T-helper 17 cell (primary cell): ENCODE measurements around the gene RGCC. TPM values are rescaled to one million over a fixed set of nuclear protein-coding genes. Genes with fewer than 3 reads are reported as not detected.
"Not testable (repeated sequence)": the region's sequence is repeated elsewhere in the genome, so short reads cannot be mapped to it uniquely, and the experiment has no call there.

Experiments used
- ATAC-seq: fragments of 150-1000 bp; cut with Tn5 transposase; 2 replicates; pipeline ENCODE4 v1.10.0; 2021; ENCODE audit warnings: mild to moderate bottlenecking, moderate library complexity
- DNase-seq, 3 donors: peaks; one replicate each; pipeline versions ENCODE4 v3.0.0 to v3.0.0-alpha.2; 2020 to 2021
- H3K9me3 ChIP-seq: one replicate; pipeline ENCODE4 v1.7.0; 2013; ENCODE audit warnings: low read length, mild to moderate bottlenecking; ENCODE audit not compliant: control insufficient read depth, poor library complexity, severe bottlenecking
- H3K27ac Mint-ChIP-seq: one replicate; pipeline ENCODE4 v1.8.0; 2022; ENCODE audit warnings: mild to moderate bottlenecking, moderate library complexity, mixed read lengths
- H3K27me3 Mint-ChIP-seq: one replicate; pipeline ENCODE4 v1.8.0; 2022; ENCODE audit warnings: mixed read lengths
- H3K36me3 Mint-ChIP-seq: one replicate; pipeline ENCODE4 v1.8.0; 2022; ENCODE audit warnings: low read depth, mixed read lengths
- H3K4me1 Mint-ChIP-seq: one replicate; pipeline ENCODE4 v1.8.0; 2022; ENCODE audit warnings: mild to moderate bottlenecking, mixed read lengths
- H3K4me3 Mint-ChIP-seq: one replicate; pipeline ENCODE4 v1.8.0; 2022; ENCODE audit warnings: mild to moderate bottlenecking, moderate library complexity, mixed read lengths
- total RNA-seq, 4 donors: library from RNA in 2 of 4; stranded (reverse) in 2 of 4; gene quantifications; one replicate each; pipeline ENCODE4 v1.2.3 and lab custom pipeline; 2022 to 2026

The RGCC gene, protein sequence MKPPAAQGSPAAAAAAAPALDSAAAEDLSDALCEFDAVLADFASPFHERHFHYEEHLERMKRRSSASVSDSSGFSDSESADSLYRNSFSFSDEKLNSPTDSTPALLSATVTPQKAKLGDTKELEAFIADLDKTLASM
- 100 to 1,000 TPM; 283 to 548 TPM for total RNA-seq
- 86.5 to 455 reads per million in 2 donors for total RNA-seq (lab: John Stamatoyannopoulos, UW)

DNA sequence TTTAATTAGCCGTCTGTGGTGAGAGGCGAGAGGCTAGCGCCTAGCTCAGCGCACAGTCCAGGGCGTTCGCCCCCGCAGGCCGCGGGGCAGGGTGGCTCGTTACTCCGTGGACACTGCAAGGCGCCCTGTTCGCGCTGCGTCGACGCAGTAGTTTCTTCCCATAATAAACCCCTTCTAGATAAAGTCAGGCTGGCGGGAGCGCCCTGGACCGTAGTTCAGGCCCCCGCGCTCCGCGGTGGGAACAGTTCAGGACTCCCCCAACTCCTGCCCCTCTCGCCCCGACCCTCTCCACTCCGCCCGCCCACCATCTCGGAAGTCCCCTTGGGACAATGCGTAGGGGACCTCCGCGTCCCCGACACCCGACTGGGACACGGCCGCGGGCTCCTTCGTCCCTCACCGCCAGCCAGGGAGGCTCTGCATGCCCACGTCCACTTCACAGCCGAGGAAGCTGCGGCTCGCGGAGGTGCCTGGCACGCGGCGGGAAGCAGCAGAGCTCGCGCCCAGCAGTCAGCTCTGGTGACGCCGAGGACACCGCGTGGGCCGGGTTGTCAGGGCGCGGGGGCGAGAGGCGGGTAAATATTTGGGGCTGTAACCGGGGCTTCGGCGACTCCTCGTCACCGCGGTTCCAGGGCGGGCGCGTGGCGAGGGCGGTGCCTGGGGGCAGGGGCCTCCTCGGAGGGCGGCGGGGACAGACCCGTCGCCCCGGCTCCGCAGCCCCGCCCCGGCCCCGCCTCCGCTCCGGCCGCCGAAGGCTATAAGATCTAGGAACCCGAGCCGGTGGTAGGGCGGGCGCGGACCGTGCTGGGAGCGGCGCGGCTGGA is at the start of gene RGCC:
Gene RGCC, plus strand, starts transcription at position 783 of the 821 bp plus-strand sequence. CDS start 158 bp downstream, outside the sequence.
- Mint-ChIP-seq H3K4me3 (peak within 1 kb of the TSS; percentile 96), H3K4me1 (peaks cover 41% of the 10 kb centered on the region)
- peak; percentile 86 for ATAC-seq

DNA sequence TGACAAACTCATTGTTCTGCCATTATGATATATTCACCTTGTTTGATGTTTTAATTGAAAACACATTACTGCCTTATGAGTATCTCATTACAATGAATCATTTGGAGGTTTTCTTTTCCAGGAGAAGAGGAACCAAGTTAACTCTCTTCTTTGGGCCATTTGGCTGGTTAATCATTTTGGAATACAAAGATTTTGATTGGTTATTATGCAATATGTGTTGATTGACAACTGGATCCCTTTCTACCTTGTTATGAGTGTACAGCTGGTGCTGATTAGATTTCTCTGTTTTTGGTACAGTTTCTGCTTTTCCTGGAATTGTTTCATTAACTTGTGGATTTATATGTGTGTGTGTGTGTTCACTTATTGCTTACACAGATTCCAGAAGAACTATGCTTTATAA is 49.2 kb upstream of the RGCC start:
- H3K9me3 ChIP-seq, result no peaks in the 10 kb centered on the region
- no peak for DNase-seq
- ATAC-seq, result no peak
- H3K36me3 Mint-ChIP-seq, result no peaks in the 10 kb centered on the region
- H3K27me3 Mint-ChIP-seq, result no peaks in the 10 kb centered on the region
- peaks cover 5% of the 10 kb centered on the region for H3K4me1 Mint-ChIP-seq
- H3K27ac Mint-ChIP-seq, result peak overlapping the region; percentile 41
- no peak overlapping the region for H3K4me3 Mint-ChIP-seq

More for the DNA sequence above, at the start of gene RGCC:
- Mint-ChIP-seq H3K27me3 (no peaks in the 10 kb centered on the region), H3K27ac (peak within 1 kb of the TSS; percentile 94), H3K36me3 (peaks cover 11% of the 10 kb centered on the region)
- H3K9me3 ChIP-seq, result peaks cover 5% of the 10 kb centered on the region
- peak; percentile 93 to 98 (median 96) for DNase-seq

DNA sequence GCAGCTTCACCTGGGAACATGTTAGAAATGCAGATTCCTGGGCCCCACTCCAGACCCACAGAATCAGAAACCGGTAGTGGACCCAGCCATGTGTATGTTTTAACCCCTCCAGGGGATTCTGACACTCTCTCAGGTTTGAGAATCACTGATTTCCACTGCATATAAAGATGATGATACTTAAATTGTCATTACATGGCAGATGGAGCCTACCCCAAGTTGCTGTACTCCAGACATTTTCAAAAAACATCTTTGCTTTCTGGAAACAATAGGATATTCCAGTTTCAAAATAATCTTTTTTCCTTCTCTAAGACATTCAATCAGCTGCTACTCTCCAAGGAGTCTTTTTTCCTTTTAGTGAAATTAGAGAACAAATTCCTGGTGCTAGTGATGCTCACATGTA is 48.6 kb upstream of the RGCC start:
- Mint-ChIP-seq H3K36me3 (no peaks in the 10 kb centered on the region), H3K27me3 (no peaks in the 10 kb centered on the region), H3K4me1 (peaks cover 5% of the 10 kb centered on the region), H3K4me3 (no peak overlapping the region), H3K27ac (peak overlapping the region; percentile 41)
- no peak for ATAC-seq
- DNase-seq, result no peak
- H3K9me3 ChIP-seq, result no peaks in the 10 kb centered on the region

DNA sequence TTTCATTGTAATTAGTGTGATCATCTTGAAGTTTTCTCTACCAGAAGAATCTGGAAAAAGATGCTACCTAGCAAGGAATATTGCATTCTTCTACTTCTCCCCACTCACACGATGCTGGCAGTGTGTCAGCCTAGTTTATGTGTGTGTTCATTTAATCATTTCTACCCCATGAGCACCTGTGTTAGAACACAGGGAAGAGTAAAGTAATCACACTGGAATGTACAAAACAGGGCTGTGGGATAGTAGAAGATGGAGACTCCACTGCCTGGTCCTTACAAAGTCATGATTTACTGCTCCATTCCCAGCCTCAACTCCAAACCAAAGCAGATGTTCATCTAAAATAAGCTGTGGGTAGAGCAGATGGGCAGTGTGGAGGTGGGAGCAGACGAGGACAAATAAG is 47.7 kb upstream of the RGCC start:
- no peak overlapping the region for H3K27ac Mint-ChIP-seq
- no peak for ATAC-seq
- H3K4me1 Mint-ChIP-seq, result peaks cover 3% of the 10 kb centered on the region
- no peaks in the 10 kb centered on the region for H3K9me3 ChIP-seq
- no peaks in the 10 kb centered on the region for H3K27me3 Mint-ChIP-seq
- H3K4me3 Mint-ChIP-seq, result no peak overlapping the region
- no peaks in the 10 kb centered on the region for H3K36me3 Mint-ChIP-seq
- DNase-seq, result no peak

DNA sequence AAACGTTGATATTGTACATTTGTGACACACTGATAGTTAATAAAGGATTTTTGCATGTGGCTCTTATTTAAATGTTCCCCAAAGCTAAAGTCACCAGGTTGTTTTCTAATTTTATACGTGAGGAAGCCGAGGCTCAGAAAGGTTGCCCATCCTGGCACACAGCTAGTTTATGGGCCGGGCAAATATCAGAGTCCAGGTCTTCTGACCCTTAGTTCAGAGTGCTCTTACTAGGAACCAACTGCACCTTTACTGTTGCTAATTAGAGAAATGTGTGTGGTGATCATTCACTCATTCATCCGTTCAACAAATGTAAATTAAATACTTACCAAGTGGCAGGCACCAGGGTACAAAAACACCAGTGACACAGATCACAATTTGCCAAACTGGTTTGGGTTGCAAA is 46.3 kb upstream of the RGCC start:
- no peaks in the 10 kb centered on the region for H3K9me3 ChIP-seq
- no peak for DNase-seq
- H3K4me3 Mint-ChIP-seq, result no peak overlapping the region
- H3K27ac Mint-ChIP-seq, result no peak overlapping the region
- no peaks in the 10 kb centered on the region for H3K27me3 Mint-ChIP-seq
- no peaks in the 10 kb centered on the region for H3K36me3 Mint-ChIP-seq
- no peak for ATAC-seq
- H3K4me1 Mint-ChIP-seq, result peaks cover 2% of the 10 kb centered on the region

DNA sequence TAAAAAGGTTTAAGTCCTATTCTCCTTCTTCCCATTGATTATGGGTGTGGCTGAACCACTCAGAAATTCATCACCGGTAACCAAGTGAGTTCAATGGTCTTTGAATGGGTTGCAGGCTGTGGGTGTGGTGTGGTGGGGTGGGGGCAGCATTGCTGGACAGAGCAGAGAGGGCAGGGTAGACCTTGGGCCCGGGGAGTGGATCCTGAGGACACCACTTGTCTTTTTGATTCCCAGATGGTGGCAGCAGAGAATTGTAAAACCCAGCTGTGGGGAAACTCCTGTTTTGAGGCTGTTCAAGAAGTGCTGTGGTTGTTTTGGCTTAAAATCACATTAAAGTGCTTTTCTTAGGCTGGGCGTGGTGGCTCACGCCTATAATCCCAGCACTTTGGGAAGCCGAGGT is 45.8 kb upstream of the RGCC start:
- Mint-ChIP-seq H3K27me3 (no peaks in the 10 kb centered on the region), H3K4me1 (peaks cover 2% of the 10 kb centered on the region)

DNA sequence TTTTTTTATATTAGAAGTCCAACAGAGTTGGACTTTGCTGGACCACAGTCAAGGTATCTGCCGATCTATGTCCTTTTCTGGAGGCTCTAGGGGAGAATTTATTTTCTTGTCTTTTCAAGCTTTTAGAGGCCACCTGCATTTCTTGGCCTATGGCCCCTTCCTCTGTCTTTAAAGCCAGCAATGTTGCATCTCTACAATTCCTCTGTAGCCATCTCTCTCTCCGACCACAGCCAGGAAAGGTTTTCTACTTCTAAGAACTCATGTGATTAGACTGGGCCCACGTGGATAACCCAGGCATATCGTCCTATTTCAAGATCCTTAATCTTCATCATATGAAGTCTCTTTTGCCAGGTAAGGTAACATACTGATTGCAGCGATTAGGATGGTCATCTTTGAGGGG is 43.5 kb upstream of the RGCC start:
- H3K4me1 Mint-ChIP-seq, result no peaks in the 10 kb centered on the region
- no peak overlapping the region for H3K27ac Mint-ChIP-seq
- no peak for DNase-seq
- H3K9me3 ChIP-seq, result no peaks in the 10 kb centered on the region
- H3K36me3 Mint-ChIP-seq, result no peaks in the 10 kb centered on the region
- H3K4me3 Mint-ChIP-seq, result no peak overlapping the region
- no peaks in the 10 kb centered on the region for H3K27me3 Mint-ChIP-seq
- no peak for ATAC-seq

More for the DNA sequence above, 45.8 kb upstream of the RGCC start:
- Mint-ChIP-seq H3K4me3 (no peak overlapping the region), H3K27ac (peak overlapping the region; percentile 27), H3K36me3 (no peaks in the 10 kb centered on the region)
- DNase-seq (no peak), ATAC-seq (peak; percentile 52)
- no peaks in the 10 kb centered on the region for H3K9me3 ChIP-seq

DNA sequence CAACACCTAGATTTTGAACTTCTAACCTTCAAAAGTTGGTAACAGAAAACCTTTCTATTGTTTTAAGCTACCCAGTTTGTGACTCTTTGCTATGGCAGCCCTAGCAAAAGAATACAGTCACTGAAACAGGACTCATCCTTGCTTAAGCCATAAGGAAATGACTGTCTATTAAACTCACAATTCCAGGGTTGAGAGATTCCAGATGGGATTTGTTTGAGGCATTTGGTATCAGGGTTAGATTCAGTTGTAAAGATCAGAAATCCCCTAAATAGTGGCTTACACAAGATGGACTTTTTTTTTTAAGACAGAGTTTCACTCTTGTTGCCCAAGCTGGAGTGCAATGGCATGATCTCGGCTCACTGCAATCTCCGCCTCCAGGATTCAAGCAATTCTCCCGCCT is 41.1 kb upstream of the RGCC start:
- Mint-ChIP-seq H3K27me3 (no peaks in the 10 kb centered on the region), H3K36me3 (no peaks in the 10 kb centered on the region), H3K27ac (no peak overlapping the region), H3K4me1 (no peaks in the 10 kb centered on the region), H3K4me3 (no peak overlapping the region)
- no peak for DNase-seq
- no peak for ATAC-seq
- no peaks in the 10 kb centered on the region for H3K9me3 ChIP-seq

DNA sequence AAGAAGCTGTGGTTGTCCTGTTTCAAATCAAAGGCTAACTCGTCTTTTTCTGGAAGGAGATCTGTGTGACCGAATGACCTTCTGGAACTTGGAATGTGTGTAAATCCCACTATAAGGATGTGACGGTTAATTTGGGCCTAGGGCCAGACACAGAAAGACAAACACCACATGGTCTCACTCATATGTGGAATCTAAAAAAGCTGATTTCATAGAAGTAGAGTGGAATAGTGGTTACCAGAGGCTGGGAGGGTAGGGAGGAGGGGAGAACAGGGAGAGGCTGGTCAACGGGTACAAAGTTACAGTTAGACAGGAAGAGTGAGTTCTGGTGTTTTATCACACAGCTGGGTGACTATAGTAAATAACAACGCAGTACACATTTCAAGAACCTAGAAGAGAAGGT is 39.3 kb upstream of the RGCC start:
- Mint-ChIP-seq H3K4me3 (no peak overlapping the region), H3K27me3 (no peaks in the 10 kb centered on the region), H3K27ac (no peak overlapping the region), H3K4me1 (no peaks in the 10 kb centered on the region), H3K36me3 (no peaks in the 10 kb centered on the region)
- DNase-seq (no peak), ATAC-seq (no peak)
- no peaks in the 10 kb centered on the region for H3K9me3 ChIP-seq

DNA sequence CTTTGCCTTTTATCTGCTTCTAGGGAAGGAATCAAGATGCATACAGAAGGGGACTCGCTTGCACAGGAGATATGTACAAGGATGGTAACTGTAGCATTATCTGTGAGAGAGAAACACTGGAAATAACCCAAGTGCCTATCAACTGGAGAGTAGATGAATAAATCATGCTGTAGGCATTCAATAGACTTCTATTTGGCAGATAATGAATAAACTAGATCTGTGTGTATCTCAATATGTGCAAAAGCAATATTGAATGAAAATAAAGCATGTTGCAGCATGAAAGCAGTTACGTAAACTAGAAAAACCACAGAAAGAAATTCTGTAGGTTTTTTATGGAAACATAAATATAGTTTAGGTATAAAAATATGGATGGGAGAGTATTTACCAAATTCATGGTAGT is 38.6 kb upstream of the RGCC start:
- no peak for ATAC-seq
- no peaks in the 10 kb centered on the region for H3K27me3 Mint-ChIP-seq

DNA sequence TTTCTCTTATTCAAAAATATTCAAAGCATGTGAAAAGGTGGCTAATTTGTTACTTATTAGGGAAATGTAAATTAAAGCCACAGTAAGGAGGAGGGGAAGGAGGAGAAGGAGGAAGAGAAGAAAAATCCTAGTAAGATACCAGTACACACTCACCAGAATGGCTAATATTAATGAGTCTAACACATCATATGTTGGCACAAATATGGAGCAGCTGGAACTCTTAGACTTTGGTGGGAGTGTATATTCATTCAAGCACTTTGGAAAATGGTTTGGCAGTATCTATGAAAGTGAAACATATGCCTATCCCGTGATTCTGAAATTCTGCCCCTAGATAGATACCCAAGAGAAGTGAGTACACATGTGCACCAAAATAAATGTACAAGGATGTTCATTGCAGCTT is 38.1 kb upstream of the RGCC start:
- no peak for ATAC-seq
- DNase-seq, result no peak
- Mint-ChIP-seq H3K27me3 (no peaks in the 10 kb centered on the region), H3K36me3 (no peaks in the 10 kb centered on the region), H3K27ac (no peak overlapping the region), H3K4me1 (no peaks in the 10 kb centered on the region), H3K4me3 (no peak overlapping the region)
- H3K9me3 ChIP-seq, result no peaks in the 10 kb centered on the region

More for the DNA sequence above, 38.6 kb upstream of the RGCC start:
- no peaks in the 10 kb centered on the region for H3K9me3 ChIP-seq
- H3K27ac Mint-ChIP-seq, result no peak overlapping the region
- H3K4me1 Mint-ChIP-seq, result no peaks in the 10 kb centered on the region
- H3K36me3 Mint-ChIP-seq, result no peaks in the 10 kb centered on the region
- H3K4me3 Mint-ChIP-seq, result no peak overlapping the region
- no peak for DNase-seq

DNA sequence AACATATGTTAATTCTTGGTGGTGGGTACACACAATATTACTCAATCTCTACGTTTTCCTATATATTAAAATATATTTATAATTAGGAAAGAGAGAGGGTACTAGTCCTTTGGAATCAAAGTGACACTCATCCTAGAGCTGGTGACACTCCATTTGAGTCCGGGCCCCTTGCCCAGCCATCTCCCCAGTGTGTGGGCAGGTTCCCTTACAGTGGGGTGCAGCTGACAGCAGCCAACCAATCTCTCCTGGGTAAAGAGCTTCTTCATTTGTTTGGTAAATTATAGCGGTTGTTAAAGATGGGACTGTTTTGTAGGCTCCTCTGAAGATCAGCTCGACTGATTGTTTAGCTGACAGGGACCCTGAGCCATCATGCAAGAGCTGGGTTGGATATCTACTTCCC is 37.2 kb upstream of the RGCC start:
- peak overlapping the region; percentile 37 for H3K27ac Mint-ChIP-seq
- no peak for DNase-seq
- no peak for ATAC-seq
- no peaks in the 10 kb centered on the region for H3K36me3 Mint-ChIP-seq
- H3K9me3 ChIP-seq, result no peaks in the 10 kb centered on the region
- H3K4me1 Mint-ChIP-seq, result no peaks in the 10 kb centered on the region
- no peak overlapping the region for H3K4me3 Mint-ChIP-seq
- no peaks in the 10 kb centered on the region for H3K27me3 Mint-ChIP-seq

DNA sequence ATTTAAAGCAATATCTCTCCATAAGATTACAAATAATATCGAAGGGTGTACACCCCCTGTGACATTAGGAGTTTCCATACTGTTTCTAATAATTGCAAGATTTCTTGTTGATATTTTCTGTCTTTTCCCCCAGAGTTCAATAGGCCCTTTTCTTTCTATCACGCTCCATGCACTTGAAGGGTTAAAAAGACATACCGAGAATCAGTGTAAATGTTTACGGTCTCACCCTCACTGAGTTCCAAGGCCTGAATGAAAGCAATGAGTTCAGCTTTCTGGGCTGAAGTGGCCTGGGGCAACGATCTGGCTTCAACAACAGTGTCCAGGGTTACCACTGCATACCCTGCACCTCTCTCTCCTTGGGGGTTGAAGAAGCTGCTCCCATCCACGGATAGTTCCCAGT is 36.0 kb upstream of the RGCC start:
- not testable (repeated sequence) for H3K27me3 Mint-ChIP-seq, H3K36me3 Mint-ChIP-seq

DNA sequence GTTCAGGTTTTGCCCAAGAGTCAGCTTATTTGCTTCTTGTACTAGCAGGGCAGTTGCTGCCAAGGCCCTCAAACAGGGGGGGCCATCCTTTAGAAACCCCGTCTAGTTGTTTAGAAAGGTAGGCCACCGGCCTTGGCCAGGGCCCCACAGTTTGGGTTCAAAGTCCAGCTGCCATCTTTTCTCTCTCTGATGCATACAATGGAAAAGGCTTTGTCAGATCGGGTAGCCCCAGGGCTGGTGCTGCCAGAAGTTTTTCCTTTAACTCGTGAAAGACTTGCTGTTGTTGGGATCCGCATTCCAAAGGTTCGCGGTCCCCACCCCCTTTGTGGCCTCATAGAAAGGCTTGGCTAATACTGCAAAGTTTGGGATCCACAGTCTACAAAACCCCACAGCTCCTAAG is 35.4 kb upstream of the RGCC start:
- not testable (repeated sequence) for H3K4me3 Mint-ChIP-seq, H3K36me3 Mint-ChIP-seq, DNase-seq, ATAC-seq, H3K4me1 Mint-ChIP-seq, H3K27ac Mint-ChIP-seq, H3K9me3 ChIP-seq, H3K27me3 Mint-ChIP-seq

More for the DNA sequence above, 36.0 kb upstream of the RGCC start:
- H3K4me1 Mint-ChIP-seq, H3K9me3 ChIP-seq, H3K4me3 Mint-ChIP-seq, ATAC-seq, H3K27ac Mint-ChIP-seq, DNase-seq: not testable (repeated sequence)
